Stimulated activated CD4-positive, alpha-beta T cell treated with anti-CD3 and anti-CD28 coated beads, Interleukin-2, amount 100 ng/mL, for 48 hours (primary cell): ENCODE measurements around the gene RGS5.

Source experiments
- DNase-seq, 2 donors: peaks; one replicate each; pipeline ENCODE4 v3.0.0-alpha.2; 2020

The RGS5 gene

DNA sequence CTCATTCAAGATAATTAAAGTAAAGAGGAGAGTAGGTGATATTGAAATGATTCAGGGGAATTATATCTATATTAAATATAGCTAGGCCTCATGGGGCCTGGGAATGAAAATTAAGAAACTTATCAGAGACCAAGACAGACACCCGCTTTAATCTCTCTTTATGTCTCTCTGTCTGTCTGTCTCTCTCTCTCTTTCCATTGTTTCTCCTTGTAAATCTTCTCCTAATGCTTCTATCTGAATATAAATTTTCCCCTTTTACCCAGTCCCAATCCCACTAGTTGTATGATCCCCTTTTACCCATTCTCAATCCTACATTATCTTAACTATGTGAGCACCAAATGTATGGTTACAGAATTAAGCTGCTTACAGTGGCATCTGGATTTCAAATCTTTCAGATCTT, 61.2 kb downstream of the RGS5 start:
- no peak for DNase-seq

DNA sequence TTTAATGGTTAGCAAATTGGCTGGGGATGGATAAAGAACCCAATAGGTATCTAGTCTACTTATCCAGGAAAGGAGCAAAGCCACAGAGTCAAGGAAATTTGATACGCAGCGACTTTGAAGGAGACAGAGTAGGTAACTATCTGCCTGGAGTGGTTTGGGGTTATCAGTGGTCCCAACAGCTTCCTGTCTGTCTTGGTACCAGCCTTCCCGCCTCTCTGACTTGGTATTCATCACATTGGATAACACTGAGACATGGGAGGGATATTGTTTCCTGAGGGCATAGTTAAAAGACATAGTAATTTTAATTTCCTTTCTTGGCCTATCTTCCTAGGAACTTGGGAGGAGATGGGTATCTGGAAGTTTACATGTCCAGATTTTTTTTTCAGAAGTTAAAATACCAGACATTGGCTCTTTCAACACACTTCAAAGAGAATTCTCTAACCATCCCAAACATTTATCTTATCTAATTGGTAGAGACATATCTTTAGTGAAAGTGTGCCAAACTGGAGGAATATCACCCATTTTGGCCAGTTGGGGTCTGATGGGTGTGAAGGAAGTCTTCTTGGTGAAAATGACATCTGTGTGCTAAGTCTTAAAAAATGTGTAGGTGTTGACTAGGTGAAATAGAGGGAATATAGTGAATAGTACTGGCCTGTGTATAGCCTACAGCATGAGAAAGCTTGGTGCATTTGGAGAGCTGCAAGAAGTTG, 65.0 kb downstream of the RGS5 start:
- DNase-seq, result no peak

DNA sequence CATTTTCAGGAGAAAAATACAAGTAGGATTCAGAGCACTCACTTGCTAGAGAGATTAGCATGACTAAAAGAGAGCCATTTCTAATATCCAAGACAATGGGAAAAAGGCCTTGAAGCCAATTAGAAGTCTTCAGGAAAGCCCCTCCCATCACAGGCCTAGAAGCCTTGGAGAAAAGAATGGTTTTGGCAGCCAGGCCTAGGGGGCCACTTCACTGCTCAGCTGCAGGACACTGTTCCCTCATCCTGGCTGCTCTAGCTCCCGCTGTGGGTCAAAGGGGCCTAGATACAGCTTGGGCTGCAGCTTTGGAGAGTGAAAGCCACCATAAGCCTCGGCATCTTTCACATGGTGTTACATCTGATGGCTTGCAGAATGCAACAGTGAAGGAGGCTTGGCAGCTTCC, 70.7 kb downstream of the RGS5 start:
- no peak for DNase-seq

DNA sequence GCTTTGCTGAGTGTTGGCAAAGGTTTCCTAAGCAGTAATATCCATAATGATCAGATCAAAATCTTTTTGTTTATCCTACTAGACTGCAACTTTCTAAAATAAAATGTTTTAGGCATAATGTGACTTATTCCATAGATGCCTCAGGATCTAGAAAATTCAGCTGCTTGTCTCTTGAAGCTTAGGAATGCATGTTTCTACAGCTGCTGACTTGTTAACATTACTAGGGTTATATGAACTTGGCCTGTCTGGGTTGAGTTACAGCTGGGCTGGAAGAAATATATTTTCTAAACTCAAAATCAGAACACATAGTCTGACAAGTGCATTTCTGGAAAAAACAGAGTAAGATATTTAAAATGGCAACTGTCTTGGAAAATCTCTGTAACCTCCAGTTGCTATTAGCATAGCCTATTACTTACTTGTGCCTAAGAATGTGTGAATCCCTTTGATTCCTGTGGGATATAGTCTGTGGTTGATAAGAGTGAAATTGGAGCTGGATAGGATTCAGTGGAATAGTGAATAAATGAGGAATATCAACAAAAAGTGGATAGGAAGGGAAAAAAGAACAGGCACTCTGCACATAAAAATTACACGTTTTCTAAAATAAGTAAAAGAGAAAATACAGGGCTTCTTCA, 72.4 kb downstream of the RGS5 start:
- DNase-seq, result no peak

DNA sequence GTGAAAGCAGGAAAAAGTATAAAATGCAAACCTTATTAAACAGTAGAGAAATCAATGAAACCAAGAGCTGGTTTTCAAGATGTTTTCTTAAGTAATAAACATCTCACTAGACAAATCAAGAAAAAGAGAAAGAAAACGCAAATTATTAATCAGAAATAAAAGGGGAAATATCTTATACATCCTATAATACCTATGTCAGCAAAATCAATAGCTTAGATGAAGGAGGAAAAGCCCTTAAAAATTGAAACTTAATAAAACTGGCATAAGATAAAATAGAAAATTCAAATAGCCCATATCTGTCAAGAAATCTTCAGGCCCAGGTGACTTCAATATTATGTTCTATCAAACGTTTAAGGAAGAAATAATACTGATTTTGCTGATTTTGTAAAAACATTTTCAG, 74.4 kb downstream of the RGS5 start:
- DNase-seq, result no peak

DNA sequence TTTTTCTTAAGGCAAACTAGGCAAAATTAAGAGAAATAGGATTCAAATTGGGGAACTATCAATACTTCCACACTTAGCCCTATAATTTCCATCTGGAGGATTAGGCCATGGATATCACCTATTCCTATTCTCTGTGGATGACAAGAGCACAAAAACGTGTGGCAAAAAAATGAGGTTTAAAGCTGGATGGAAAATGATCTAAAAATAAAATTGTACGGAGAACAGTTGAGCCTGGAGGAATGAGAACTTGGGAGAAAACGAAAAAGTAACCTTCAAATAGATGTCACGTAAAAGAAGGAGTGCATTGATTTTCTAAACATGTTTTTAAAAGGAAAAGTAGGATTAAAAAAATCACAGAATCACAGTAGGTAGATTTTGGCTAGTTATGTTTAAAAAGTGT, 77.9 kb downstream of the RGS5 start:
- DNase-seq, result no peak

DNA sequence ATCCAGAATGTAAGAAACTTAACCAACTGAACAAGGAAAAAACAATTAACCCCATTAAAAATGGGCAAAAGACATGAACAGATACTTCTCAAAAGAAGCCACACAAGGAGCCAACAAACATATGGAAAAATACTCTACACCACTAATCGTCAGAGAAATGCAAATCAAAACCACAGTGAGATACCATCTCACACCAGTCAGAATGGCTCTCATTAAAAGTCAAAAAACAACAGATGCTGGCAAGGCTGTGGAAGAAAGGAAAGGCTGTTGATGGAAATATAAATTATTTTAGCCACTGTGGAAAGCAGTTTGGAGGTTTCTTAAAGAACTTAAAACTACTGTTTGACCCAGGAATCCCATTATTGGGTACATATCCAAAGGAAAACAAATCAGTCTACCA, 82.3 kb downstream of the RGS5 start:
- DNase-seq, result no peak

DNA sequence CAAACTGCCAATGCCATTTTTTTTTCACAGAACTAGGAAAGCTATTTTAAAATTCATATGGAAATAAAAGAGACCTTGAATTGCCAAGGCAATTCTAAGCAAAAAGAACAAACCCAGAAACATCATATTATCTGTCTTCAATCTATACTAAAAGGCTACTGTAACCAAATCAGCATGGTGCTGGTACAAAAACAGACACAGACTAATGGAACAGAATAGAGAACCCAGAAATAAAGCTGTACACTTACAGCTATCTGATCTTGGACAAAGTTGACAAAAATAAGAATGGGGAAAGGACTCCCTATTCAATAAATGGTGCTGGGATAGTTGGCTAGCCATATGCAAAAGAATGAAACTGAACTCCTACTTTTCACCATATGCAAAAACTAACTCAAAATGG, 83.0 kb downstream of the RGS5 start:
- DNase-seq, result no peak

DNA sequence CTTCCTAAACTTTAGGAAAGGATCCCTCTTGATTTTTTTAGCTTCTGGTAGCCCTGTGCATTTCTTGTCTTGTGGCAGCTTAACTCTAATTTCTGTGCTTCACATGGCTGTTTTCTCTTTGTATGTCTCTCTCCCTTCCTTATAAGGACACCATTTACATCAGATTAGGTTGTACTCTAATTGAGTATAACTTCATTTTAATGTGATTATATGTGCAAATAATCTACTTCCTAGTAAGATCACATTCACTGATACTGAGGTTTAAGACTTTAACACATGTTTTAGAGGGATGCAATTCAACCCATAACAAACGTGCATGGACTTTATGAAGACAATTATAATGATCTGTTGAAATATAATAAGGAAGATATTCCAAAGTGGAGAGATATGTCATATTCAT, 86.8 kb downstream of the RGS5 start:
- DNase-seq, result no peak

DNA sequence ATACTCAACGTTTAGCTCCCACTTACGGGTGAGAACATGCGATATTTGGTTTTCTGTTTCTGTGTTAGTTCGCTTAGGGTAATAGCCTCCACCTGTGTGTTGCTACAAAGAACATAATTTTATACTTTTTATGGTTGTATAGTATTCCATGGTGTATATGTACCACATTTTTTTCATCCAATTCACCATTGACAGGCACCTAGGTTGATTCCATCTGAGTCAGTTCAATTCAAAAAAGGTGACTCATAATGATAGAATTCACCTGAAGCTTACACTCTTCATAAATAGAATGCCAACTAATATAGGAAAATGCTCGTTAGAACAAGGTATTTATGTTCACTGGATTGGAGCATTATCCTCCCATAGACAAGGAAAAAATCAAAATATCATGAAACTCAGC, 95.1 kb downstream of the RGS5 start:
- no peak for DNase-seq

DNA sequence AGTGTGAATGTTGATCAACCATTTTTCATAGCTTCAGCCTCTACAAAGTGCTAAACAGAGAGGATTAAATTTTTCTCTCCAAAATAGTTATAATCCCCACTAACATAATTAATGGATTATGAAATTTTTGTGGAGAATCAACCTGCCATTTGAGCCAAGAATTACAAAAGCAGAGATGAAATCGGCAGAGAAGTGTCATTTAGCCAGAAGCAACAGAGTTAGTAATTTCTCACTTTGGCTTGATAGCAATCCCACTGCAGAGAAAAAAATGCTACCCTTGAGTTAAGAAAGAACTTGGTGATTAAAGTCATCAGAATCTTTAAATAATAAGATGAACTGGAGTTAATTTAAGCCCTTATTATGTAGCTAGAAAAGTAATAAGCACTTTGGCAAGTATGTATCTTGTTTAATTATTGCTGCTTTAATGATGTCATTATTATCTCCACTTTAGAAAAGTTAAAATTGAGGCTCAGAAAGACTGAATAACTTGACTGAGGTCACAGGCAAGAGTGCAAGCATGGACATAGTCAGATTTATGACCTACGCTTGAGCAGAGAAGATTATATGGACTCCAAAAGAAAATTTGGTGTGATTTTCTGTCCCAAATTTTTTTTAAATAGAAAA, 96.2 kb downstream of the RGS5 start:
- no peak for DNase-seq

DNA sequence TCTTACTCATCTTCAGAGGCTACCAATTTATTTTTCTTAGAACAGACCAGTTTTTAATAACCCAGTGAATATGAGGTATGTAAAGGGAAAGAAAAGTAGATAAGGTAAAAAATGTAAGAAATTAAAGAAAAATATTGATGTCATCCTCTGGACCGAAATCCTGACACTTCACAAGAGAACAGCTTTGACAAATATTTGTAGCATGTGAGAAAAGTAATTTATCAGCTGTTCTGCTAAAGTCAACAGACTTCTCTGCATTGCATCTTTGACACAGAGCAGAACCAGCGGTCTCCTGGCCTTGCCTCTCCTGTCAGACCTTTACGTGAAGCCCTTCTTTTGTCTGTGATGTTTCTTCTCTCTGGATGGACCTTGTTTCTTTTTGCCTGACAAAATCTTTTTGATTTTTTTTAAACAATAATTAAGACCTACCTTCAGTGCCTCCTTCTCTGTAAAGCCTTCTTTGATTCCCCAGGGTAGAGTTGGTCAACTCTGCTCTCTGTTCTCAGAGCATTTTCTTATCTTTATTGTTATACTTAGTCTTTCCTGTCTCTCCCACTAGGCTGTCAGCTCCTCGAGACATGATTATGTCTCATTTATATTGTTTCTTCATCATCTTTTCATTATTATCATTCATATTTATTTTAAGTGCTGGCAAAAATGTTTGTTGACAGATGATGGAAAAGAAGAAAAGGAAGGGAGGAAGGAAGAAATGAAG, 98.2 kb downstream of the RGS5 start:
- DNase-seq, result no peak

DNA sequence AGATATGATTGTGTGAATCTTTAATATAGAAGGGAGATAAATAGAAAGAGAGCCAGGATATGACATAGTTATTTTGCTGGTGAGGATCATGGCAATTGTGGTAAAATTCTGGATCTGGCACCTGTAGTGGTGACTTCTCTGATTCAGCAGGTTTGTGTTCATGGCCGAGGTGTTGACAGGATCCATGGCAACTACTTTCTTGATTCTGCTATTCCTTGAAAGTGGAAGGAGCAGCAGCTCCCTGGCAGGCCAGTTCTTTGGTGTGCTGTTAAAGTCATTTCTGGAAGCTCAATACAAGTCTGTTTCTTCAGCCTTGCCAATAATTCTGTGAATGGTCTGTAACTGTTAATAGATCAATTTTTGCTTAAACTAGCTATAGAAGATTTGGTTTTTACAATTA, 100.1 kb downstream of the RGS5 start:
- DNase-seq, result no peak

DNA sequence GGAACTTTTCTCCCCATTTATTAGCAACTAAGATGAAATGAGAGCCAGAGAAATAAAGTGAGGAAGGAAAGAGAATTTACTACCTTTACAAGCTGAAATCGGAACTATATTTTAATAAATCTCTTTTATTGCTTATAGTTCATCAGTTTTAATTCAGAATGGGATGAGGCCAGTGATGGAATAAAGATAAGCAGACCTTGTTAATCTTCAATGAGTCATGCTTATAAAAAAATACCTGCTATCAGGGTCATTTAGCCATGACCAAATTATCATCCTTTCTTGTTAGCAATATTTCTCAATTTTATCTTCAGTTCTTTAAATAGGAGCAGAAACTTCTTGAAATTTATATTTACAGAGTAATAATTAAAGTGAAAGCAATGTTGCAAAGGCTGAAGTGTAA, 107.5 kb downstream of the RGS5 start:
- no peak for DNase-seq

DNA sequence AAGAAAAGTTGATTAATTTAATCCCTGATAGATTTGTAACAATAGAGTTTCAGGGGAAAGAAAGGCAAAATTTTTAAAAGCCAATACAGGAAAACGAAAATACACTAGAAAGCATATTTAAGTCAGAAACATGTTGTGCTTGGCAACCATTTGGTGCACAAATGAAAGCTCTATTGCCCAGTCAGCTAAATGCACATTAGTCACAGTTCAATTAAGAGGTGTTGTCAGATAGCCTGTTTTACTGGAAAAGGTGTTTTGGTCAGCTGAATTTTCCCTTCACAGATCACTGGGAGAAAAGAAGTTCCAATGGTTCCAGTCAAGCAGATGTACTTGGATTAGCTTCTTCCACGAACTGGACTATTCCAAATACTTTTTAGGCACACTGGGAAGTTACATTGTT, 108.1 kb downstream of the RGS5 start:
- no peak for DNase-seq

DNA sequence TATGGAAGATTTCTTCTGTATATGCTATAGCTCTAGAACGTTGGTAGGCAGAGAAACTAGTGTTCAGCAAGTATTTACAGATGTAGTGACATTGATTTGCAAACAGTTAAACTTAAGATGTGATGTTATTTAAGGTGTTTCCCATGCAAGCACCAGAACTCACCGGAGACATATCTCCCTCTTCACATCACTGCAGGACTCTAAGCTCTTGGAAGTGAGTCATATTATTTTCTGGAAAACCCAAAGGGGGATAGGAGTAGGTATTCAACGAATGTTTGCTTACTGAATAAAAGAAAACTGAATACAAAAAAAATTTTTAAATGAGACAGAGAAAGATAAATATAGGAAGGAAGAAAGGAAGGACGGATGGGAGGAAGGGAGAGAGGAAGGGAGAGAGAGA, 108.5 kb downstream of the RGS5 start:
- DNase-seq, result no peak

DNA sequence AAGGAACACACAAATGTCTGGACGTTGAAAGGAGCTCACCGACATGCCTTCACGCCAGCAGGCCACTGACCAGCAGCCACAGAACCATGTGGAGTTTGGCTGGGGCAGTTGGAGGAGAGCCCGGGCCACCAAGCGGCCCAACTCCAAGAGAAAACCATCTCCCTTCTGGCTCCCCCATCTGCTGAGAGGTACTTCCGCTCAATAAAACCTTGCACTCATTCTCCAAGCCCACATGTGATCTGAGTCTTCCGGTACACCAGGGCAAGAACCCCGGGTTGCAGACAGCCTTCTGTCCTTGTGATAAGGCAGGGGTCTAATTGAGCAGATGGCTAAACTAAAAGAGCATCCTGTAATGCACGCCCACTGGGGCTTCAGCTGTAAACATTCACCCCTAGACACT, 109.1 kb downstream of the RGS5 start:
- no peak for DNase-seq

DNA sequence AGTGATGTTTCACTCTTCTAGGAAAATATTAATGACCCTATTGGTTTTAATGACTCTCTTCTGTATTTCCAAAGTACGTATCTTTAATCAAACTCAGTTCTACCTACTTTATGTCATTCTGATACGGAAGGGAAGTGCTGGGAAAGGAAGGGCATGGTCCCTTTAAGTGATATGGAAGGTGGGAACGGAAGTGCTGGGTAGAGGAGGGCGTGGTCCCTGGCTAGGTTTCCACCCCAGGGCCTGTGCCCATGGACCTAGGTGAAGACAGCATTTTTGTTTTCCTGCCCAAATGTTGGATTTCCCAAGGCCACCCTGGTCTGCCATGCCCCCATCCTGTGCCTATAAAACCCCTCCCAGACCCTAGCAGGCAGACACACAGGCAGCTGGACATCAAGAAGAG, 109.5 kb downstream of the RGS5 start:
- DNase-seq, result no peak
